ENCODE data around the gene PLXNA4. TPM values are rescaled to one million over a fixed set of nuclear protein-coding genes. Genes with fewer than 3 reads are reported as not detected.

Gene PLXNA4
- total RNA-seq, 1 donor from 2014 or later, result 0.38 TPM

DNA sequence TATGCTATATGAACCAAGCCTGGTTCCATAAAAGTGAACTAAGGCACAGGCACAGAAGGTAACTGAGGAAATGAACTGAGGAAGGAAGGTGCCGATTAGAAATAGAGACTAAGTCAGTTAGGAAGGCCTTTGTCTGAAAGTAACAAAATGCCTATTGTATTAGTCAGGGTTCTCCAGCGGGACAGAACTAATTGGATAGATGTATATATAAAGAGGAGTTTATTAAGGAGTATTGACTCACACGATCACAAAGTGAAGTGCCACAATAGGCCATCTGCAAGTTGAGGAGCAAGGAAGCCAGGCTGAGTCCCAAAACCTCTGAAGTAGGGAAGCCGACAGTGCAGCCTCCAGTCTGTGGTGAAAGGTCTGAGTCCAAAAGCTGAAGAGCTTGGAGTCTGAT lies 13.9 kb upstream of the PLXNA4 start:
- peaks cover 49% of the 10 kb centered on the region for H3K27me3 Mint-ChIP-seq
- no peak overlapping the region for H3K27ac Mint-ChIP-seq
- H3K4me1 Mint-ChIP-seq (ENCODE audit: low read depth), result no peaks in the 10 kb centered on the region
- no peak overlapping the region for H3K4me3 Mint-ChIP-seq (ENCODE audit: low read depth)
- DNase-seq (ENCODE audit: low spot score, unreplicated experiment), result no peak
- no peaks in the 10 kb centered on the region for H3K9me3 Mint-ChIP-seq (ENCODE audit: low read depth)
- H3K36me3 Mint-ChIP-seq (ENCODE audit: insufficient read depth), result no peaks in the 10 kb centered on the region
- TF ChIP-seq CTCF (IDR thresholded peaks at IDR 0.05; ENCODE audit: unreplicated experiment), result no peak

GRCh38 chr7:132588596-132588995 lies 12.3 kb upstream of the PLXNA4 start:
- DNase-seq (ENCODE audit: low spot score, unreplicated experiment), result no peak
- H3K4me3 Mint-ChIP-seq (ENCODE audit: low read depth), result no peak overlapping the region
- H3K27ac Mint-ChIP-seq, result no peak overlapping the region
- no peaks in the 10 kb centered on the region for H3K4me1 Mint-ChIP-seq (ENCODE audit: low read depth)
- peaks cover 54% of the 10 kb centered on the region for H3K27me3 Mint-ChIP-seq
- TF ChIP-seq CTCF (IDR thresholded peaks at IDR 0.05; ENCODE audit: unreplicated experiment), result no peak
- no peaks in the 10 kb centered on the region for H3K36me3 Mint-ChIP-seq (ENCODE audit: insufficient read depth)
- H3K9me3 Mint-ChIP-seq (ENCODE audit: low read depth), result no peaks in the 10 kb centered on the region

- Mint-ChIP-seq H3K27me3 (peaks cover 34% of the 10 kb centered on the region), H3K36me3 (ENCODE audit: insufficient read depth) (no peaks in the 10 kb centered on the region), H3K9me3 (ENCODE audit: low read depth) (no peaks in the 10 kb centered on the region), H3K27ac (no peak overlapping the region), H3K4me1 (ENCODE audit: low read depth) (no peaks in the 10 kb centered on the region), H3K4me3 (ENCODE audit: low read depth) (no peak overlapping the region)
- no peak for TF ChIP-seq CTCF (IDR thresholded peaks at IDR 0.05; ENCODE audit: unreplicated experiment)
- DNase-seq (ENCODE audit: low spot score, unreplicated experiment), result no peak
Observed at GRCh38 chr7:132584796-132585494, 8.7 kb upstream of the PLXNA4 start.

GRCh38 chr7:132581431-132581830 lies 5.2 kb upstream of the PLXNA4 start:
- Mint-ChIP-seq H3K4me3 (ENCODE audit: low read depth) (no peak overlapping the region), H3K9me3 (ENCODE audit: low read depth) (no peaks in the 10 kb centered on the region), H3K36me3 (ENCODE audit: insufficient read depth) (no peaks in the 10 kb centered on the region), H3K27ac (no peak overlapping the region), H3K27me3 (peaks cover 42% of the 10 kb centered on the region), H3K4me1 (ENCODE audit: low read depth) (no peaks in the 10 kb centered on the region)
- no peak for DNase-seq (ENCODE audit: low spot score, unreplicated experiment)
- TF ChIP-seq CTCF (IDR thresholded peaks at IDR 0.05; ENCODE audit: unreplicated experiment), result no peak

DNA sequence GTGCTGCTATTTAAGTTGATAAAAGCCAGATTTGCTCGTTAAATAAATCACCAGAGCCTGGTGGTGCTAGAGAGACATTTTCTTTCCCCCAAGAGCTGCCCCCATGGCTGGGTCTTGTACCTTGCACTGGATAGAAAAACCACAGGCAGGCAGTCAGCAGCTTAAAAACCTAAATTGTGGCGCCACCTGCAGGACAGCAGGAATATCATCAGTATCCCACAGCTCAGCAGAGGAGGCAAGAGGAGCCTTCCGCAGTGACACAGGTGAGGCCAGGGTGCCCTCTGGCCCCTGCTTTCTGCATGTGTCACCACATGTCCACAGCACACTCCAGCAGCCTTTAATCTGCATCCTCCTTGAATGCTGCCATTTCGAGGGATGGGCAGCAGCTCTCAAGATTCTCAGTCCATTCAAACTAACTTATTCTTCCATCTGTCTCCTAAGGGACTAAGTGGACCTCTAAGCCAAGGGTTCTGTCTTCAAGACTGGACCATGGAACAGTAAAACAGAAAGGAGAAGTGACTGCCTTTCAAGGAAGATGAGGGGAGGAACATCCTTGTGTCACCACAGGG lies 4.5 kb upstream of the PLXNA4 start:
- no peaks in the 10 kb centered on the region for H3K36me3 Mint-ChIP-seq (ENCODE audit: insufficient read depth)
- no peak overlapping the region for H3K27ac Mint-ChIP-seq
- peak; percentile 68 for DNase-seq (ENCODE audit: low spot score, unreplicated experiment)
- TF ChIP-seq CTCF (IDR thresholded peaks at IDR 0.05; ENCODE audit: unreplicated experiment), result peak; percentile 89
- no peaks in the 10 kb centered on the region for H3K9me3 Mint-ChIP-seq (ENCODE audit: low read depth)
- H3K27me3 Mint-ChIP-seq, result peaks cover 45% of the 10 kb centered on the region
- no peak overlapping the region for H3K4me3 Mint-ChIP-seq (ENCODE audit: low read depth)
- H3K4me1 Mint-ChIP-seq (ENCODE audit: low read depth), result peaks cover under 1% of the 10 kb centered on the region

Data from progenitor cell of endocrine pancreas (in vitro differentiated cells).